Cortex of kidney (tissue), 1 donor: ENCODE results near the gene NOS2.

Experiments
- DNase-seq: peaks from one replicate; lab custom pipeline; 2025; lab: John Stamatoyannopoulos, UW

The NOS2 gene

GRCh38 chr17:27721797-27722196 lies 78.5 kb downstream of the NOS2 start:
- no peak for DNase-seq
